LNCAP (cell line): ENCODE data around the gene PCBD1.

Experiments
- CTCF ChIP-seq: fragments of 450-650 bp; IDR thresholded peaks from 2 replicates; pipeline ENCODE4 v1.5.1; 2017; ENCODE audit warnings: mild to moderate bottlenecking

Gene PCBD1

DNA sequence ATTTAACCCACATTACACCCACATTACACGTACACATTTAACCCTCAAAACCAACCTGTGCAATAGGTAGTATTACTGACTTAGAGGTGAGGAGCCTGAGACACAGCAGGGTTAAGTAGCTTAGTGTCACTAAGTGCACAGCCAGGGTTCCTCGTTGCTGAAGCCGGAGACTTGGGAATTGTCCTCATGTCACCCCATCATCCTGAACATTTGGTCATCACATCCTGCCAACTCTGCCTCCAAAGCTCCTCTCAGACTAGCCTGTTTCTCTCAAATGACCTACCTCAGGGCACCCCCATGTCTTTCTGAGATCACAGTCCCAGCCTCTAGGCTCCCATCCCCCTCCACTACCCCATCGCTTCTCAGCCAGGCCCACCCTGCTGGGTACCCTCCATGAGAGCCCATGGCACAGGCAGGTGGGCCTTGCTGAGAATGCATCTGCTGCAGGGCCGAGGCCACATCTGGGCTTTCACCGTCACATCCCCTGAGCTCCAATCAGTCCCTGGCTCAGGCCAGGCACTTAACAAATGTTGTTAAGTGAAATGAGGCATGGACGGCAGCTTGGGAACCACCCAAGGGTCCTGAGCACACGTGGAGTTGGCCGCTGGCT, 21.1 kb upstream of the PCBD1 start:
- TF ChIP-seq CTCF, result no peak

DNA sequence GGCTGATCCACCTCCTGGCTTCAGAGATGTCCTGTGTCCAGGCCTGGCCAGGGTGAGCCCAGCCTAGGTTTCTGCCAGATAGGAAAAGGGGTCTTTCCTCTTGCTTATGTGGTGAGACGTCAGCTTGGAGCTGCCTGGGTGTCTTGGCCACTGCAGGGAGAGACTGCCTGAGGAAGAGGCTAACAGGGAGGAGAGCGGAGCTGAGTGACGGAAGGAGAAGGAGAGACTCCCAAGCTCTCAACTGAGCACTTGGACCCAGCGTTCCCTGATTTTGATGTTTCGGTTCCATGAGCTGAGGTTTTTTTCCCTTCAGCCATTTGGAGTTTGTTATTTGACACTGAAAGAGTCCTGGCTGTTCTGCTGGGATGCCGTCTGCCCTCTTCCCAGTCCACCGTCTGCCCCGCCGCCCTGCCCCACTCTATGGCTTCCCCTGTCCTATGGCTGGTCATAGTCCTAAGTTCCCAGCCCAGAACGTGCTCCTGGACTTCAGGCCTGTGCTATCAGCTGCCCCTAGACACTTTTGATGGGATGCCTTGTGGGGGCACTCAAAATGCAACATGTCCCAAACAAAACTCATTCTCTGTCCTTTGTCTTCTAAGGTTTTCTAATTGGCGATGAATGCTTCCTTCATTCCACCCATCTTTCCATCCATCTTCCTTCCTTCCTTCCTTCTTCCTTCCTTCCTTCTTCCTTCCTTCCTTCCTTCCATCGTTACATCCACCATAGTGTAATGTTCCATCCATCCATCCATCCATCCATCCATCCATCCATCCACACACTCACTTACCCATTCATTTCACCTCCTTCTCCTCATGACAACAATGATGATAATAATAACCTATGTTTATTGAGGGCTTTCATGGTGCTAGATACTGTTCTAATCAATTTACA, 20.3 kb upstream of the PCBD1 start:
- no peak for TF ChIP-seq CTCF

DNA sequence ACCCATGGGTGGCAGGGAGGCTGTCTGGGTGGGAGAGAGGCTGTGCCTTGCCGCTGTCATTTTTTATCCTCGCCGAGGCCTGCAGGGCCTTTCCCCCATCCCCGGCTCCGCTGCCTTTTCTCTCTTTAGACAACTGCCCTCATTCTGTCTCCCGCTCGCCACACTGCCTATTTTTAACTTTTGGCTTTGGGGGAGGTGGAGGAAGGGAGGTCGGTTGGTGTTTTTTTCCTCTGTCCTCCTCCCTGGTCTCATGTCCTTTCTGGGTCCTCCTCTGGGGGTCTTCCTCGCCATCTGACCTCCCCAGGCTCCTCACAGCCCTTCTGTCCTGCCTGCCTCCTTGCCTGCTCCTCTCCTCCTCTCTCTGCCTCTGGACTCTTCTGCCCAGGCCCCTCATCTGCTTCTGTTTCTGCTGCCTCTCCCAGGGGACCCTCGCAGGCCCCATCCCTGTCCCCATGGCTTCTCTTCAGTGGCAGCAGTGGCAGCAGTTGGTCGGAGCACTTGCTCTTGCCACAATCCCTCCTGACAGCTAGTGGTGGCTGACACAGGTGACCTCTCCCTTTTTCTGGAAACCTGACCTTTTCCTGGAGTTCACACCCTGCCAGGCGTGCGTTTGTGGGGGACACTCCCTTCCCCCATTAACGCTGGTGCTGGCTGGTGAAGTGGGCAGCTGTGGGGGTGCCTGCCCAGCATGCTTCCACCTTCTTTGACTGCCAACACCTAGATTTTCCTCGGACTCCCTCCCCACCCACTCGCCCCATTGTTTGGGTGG, 19.5 kb upstream of the PCBD1 start:
- no peak for TF ChIP-seq CTCF

- TF ChIP-seq CTCF, result no peak
Observed at GRCh38 chr10:70906953-70907636, 18.7 kb upstream of the PCBD1 start.

- no peak for TF ChIP-seq CTCF
Observed at GRCh38 chr10:70906031-70906783, 17.8 kb upstream of the PCBD1 start.

DNA sequence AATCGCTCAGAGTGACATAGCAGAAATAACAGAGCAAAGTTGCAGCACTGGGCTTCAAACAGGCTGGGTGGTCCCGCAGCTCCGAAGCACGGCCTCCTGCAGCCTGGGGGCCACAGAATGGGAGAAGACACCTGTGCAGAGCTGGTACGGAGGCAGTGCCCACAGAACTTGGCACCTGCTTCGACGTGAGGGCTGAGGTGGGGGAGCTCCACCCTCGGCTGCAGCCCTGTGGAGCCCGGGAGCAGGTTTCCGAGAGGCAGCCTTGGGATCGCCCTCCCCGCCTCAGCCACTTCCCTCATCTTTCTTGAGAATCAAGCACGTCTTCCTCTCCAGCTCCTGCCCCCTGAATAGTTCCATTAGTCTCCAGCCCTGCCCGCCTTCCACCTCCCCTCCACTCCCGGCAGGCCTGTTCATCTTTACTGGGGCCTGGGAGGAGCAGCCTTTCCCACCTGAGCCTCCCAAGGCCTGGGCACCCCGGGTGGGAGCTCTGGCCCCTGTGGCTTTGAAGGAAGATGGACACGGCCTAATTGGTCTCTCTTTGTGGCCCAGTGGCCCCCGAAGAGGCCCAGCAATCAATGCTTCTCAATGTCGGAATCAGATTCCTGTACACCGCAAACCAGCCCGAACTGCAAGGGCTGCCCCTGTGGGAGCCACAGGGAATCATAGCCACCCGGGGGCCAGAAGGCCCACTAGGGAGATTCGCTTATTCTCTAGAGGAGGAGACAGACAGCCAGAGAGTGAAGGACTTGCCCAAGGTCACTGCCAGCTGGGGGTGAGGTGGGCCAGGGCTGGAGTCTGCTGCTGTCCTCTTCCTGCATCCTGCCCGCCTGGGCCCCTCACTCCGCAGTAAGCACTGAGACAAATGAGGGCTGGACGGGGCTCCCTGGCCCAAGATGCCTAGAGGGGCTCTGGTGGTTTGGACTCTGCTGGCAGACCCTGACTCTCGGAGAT, 17.0 kb upstream of the PCBD1 start:
- TF ChIP-seq CTCF, result no peak
